IPS DF 6.9 (cell line): ENCODE results near the gene PRDM5.
A peak's percentile ranks its signal among the peaks of the same experiment; 100 is the strongest.

Source experiments
- DNase-seq: peaks from one replicate; pipeline ENCODE4 v3.0.0-alpha.2; 2013; ENCODE audit warnings: low read depth, low spot score
- H3K27ac ChIP-seq: one replicate; pipeline ENCODE4 v1.5.1; 2013; ENCODE audit warnings: low read length, control low read depth
- H3K27me3 ChIP-seq: 2 replicates; pipeline ENCODE4 v1.6.1; 2013; ENCODE audit warnings: mild to moderate bottlenecking, low read length; ENCODE audit not compliant: control insufficient read depth, insufficient read depth
- H3K36me3 ChIP-seq: 2 replicates; pipeline ENCODE4 v1.6.1; 2013; ENCODE audit warnings: low read length; ENCODE audit not compliant: control insufficient read depth, insufficient read depth
- H3K4me1 ChIP-seq: 2 replicates; pipeline ENCODE4 v1.6.1; 2013; ENCODE audit warnings: low read length; ENCODE audit not compliant: control insufficient read depth, insufficient read depth
- H3K4me3 ChIP-seq: 2 replicates; pipeline ENCODE4 v1.5.1; 2013; ENCODE audit warnings: mild to moderate bottlenecking, low read length
- H3K9me3 ChIP-seq: 2 replicates; pipeline ENCODE4 v1.6.1; 2013; ENCODE audit warnings: low read length, inconsistent platforms; ENCODE audit not compliant: control insufficient read depth, insufficient read depth
- WGBS: extraction: QIAGEN DNeasy Blood & Tissue Kit; methylation state at CpG from one replicate; pipeline ENCODE4 v1.1.7; 2013; ENCODE audit warnings: mixed read lengths, missing lambda C conversion rate; ENCODE audit not compliant: insufficient read length, insufficient coverage; 5-methylcytosine and 5-hydroxymethylcytosine counted together

Gene PRDM5

GRCh38 chr4:120874792-120875774 is 47.4 kb downstream of the PRDM5 start:
- H3K4me1 ChIP-seq: peaks cover 2% of the 10 kb centered on the region; the same call in 1 of the 2 replicates
- no peak overlapping the region for H3K27ac ChIP-seq
- no CpG with 5 or more reads among the region's 4 CpGs for WGBS
- H3K4me3 ChIP-seq: no peak overlapping the region
- H3K9me3 ChIP-seq: no peaks in the 10 kb centered on the region
- no peaks in the 10 kb centered on the region for H3K36me3 ChIP-seq
- H3K27me3 ChIP-seq: no peaks in the 10 kb centered on the region
- DNase-seq: no peak

- WGBS: no CpG with 5 or more reads among the region's 1 CpG
- DNase-seq: no peak
Measured at GRCh38 chr4:120873554-120873953, 49.0 kb downstream of the PRDM5 start.

DNA sequence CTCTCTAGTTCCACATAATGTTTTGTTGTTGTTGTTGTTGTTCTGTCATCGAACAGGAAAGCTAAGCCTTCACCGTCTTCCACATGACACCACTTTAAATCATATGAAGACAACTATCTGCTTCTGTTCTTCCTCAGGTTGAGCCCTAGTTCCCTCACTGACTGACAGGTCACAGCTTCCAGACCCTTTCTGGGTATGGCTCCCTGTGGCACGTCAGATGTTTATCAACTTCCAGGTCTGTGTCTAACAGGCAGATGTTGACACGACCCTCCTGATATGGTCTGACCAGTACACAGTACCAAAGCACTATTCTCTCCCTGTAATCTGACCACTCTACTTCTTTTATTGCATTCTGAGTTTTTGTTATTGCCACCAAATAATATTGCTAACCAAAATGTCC is 51.4 kb downstream of the PRDM5 start:
- H3K4me1 ChIP-seq: peaks cover 2% of the 10 kb centered on the region; the same call in 1 of the 2 replicates
- no peaks in the 10 kb centered on the region for H3K9me3 ChIP-seq
- WGBS: no CpG with 5 or more reads among the region's 4 CpGs
- no peaks in the 10 kb centered on the region for H3K27me3 ChIP-seq
- H3K36me3 ChIP-seq: no peaks in the 10 kb centered on the region
- DNase-seq: no peak
- H3K27ac ChIP-seq: no peak overlapping the region
- no peak overlapping the region for H3K4me3 ChIP-seq

More at GRCh38 chr4:120873554-120873953, 49.0 kb downstream of the PRDM5 start:
- Histone ChIP-seq H3K4me3 (no peak overlapping the region), H3K27me3 (no peaks in the 10 kb centered on the region), H3K36me3 (no peaks in the 10 kb centered on the region), H3K27ac (no peak overlapping the region), H3K4me1 (peaks cover 2% of the 10 kb centered on the region; the same call in 1 of the 2 replicates), H3K9me3 (no peaks in the 10 kb centered on the region)

DNA sequence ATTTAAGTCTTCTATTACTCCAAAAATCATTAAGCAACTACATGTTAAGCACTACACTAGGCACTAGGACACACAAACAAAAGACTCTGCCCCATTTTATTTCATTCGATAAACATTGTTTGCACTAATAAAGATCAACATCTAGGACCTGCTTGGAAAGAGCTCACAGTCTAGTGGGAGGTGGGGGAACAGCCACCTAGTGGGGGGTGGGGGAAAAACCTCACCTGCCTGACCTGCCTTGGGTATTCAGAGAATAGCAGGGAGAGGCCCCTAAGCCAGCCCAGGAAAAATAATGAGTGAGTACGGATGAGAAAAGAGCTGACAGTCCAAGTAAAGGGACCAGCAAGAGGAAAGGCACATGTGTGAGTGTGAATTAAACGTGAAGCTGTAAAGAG is 52.2 kb downstream of the PRDM5 start:
- H3K4me3 ChIP-seq: no peak overlapping the region
- no peaks in the 10 kb centered on the region for H3K27me3 ChIP-seq
- H3K36me3 ChIP-seq: no peaks in the 10 kb centered on the region
- WGBS: no CpG with 5 or more reads among the region's 3 CpGs
- peaks cover 7% of the 10 kb centered on the region for H3K4me1 ChIP-seq
- peak; percentile 22 for DNase-seq
- H3K9me3 ChIP-seq: no peaks in the 10 kb centered on the region
- H3K27ac ChIP-seq: no peak overlapping the region

GRCh38 chr4:120869613-120870278 is 52.8 kb downstream of the PRDM5 start:
- no peak overlapping the region for H3K4me3 ChIP-seq
- H3K27ac ChIP-seq: no peak overlapping the region
- H3K4me1 ChIP-seq: peaks cover 7% of the 10 kb centered on the region
- no peaks in the 10 kb centered on the region for H3K9me3 ChIP-seq
- DNase-seq: no peak
- no CpG with 5 or more reads among the region's 5 CpGs for WGBS
- no peaks in the 10 kb centered on the region for H3K27me3 ChIP-seq
- no peaks in the 10 kb centered on the region for H3K36me3 ChIP-seq

DNA sequence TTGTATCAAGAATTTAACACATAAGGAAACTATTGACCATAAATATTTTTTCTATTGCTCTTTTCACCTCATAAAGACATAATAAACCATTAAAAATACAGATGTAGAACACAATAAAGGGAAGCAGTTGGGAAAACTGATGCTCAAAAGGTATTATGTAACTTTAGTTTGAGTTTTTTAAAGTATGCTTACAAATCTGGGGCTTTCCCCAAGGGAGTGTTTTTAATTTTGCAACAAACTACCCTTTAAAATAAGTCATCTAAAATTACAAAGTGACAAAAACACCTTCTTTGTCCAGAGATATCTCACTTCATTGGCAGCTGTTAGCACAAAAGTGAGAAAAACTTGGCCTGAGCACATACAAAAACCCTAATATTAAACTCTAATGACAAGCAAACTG is 55.0 kb downstream of the PRDM5 start:
- Histone ChIP-seq H3K27me3 (no peaks in the 10 kb centered on the region), H3K4me3 (no peak overlapping the region), H3K4me1 (peaks cover 7% of the 10 kb centered on the region), H3K27ac (no peak overlapping the region), H3K9me3 (no peaks in the 10 kb centered on the region), H3K36me3 (no peaks in the 10 kb centered on the region)
- no peak for DNase-seq

DNA sequence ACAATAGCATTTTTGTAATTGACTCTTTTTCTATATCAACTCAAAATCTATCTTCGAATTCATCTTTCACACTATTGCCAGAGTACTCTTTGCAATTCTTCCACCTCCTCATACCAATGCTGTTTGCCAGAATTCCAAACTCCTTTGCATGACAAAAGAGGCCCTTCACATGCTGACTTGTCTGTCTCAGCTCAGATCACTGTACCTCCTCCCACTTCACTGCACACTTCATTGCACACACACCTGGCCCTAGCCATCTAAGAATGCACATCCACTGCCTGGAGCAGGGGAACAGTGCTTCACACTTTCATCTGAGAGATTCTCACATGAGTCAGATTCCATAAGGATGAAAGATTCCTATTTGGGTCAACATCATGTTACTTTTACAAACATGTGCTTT is 56.5 kb downstream of the PRDM5 start:
- Histone ChIP-seq H3K27me3 (no peaks in the 10 kb centered on the region), H3K36me3 (no peaks in the 10 kb centered on the region), H3K4me3 (no peak overlapping the region), H3K9me3 (no peaks in the 10 kb centered on the region), H3K27ac (no peak overlapping the region), H3K4me1 (peaks cover 7% of the 10 kb centered on the region)
- WGBS: 100% methylated on average over 1 of the region's 1 CpG
- DNase-seq: no peak

DNA sequence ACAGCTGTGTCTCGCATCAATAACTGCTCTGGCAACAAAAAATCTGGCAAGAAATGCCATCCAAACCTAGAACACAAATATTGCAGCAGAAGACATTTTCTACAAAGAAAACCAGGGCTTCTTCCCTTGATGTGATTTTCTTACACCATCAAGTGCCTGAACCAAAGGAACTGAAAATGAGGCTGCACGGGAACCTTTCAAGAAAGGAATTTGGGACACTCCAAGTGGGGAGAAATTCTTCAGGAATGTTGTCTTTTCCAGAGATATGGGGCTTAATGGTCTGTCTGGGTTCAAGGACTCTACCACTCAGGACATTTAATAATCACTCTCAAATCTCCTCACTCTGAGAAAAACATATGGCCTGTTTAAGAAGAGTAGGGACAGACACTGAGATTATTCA is 57.6 kb downstream of the PRDM5 start:
- DNase-seq: no peak

DNA sequence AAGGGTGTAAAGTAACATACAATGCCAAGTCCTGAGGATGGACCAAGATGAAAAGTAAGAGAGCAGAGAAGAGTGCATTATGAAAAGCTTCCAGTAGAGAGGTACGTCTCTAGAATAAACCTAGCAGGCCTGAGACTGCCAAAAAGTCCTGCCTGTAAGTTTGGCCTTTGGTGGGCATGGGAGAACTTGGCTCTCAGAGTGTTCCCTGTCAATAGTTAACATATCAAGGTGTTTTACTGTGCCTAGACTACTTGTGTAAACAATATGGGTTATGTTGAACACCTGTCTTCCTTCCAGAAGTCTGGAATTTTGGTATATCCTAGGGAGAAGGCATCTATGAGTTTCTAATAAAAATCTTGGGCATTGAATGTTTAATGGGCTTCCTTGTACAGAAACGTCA is 60.1 kb downstream of the PRDM5 start:
- H3K4me3 ChIP-seq: no peak overlapping the region
- no peaks in the 10 kb centered on the region for H3K36me3 ChIP-seq
- H3K27ac ChIP-seq: no peak overlapping the region
- DNase-seq: no peak
- no peaks in the 10 kb centered on the region for H3K27me3 ChIP-seq
- H3K9me3 ChIP-seq: no peaks in the 10 kb centered on the region
- no CpG with 5 or more reads among the region's 2 CpGs for WGBS
- peaks cover 5% of the 10 kb centered on the region for H3K4me1 ChIP-seq

More for the DNA sequence above, 57.6 kb downstream of the PRDM5 start:
- Histone ChIP-seq H3K36me3 (no peaks in the 10 kb centered on the region), H3K27me3 (no peaks in the 10 kb centered on the region), H3K27ac (no peak overlapping the region), H3K9me3 (no peaks in the 10 kb centered on the region), H3K4me1 (peaks cover 5% of the 10 kb centered on the region), H3K4me3 (no peak overlapping the region)
- WGBS: no CpG with 5 or more reads among the region's 2 CpGs

- H3K36me3 ChIP-seq: no peaks in the 10 kb centered on the region
- no peak overlapping the region for H3K4me3 ChIP-seq
- DNase-seq: no peak
- H3K27me3 ChIP-seq: no peaks in the 10 kb centered on the region
- H3K9me3 ChIP-seq: no peaks in the 10 kb centered on the region
- H3K4me1 ChIP-seq: peaks cover 5% of the 10 kb centered on the region
- no peak overlapping the region for H3K27ac ChIP-seq
Measured at GRCh38 chr4:120861852-120862251, 60.7 kb downstream of the PRDM5 start.
